Left ventricle myocardium inferior (tissue), 1 donor: Measurements from ENCODE around the gene FBXO47. TPM values are rescaled to one million over a fixed set of nuclear protein-coding genes. Genes with fewer than 3 reads are reported as not detected.
"Not testable (repeated sequence)": the region's sequence is repeated elsewhere in the genome, so short reads cannot be mapped to it uniquely, and the experiment has no call there.

ENCODE experiments used
- DNase-seq: peaks from one replicate; pipeline ENCODE4 v3.0.0-alpha.2; 2020
- H3K27ac ChIP-seq: fragments of 200-600 bp; replicated peaks from 2 replicates; pipeline ENCODE4 v1.8.0; 2021
- H3K27me3 ChIP-seq: fragments of 200-600 bp; 2 replicates; pipeline ENCODE4 v1.8.0; 2021; ENCODE audit warnings: low read depth
- H3K36me3 ChIP-seq: fragments of 200-600 bp; 2 replicates; pipeline ENCODE4 v1.8.0; 2021
- H3K4me1 ChIP-seq: fragments of 200-600 bp; 2 replicates; pipeline ENCODE4 v1.8.0; 2021
- H3K4me3 ChIP-seq: fragments of 200-600 bp; 2 replicates; pipeline ENCODE4 v1.8.0; 2021; ENCODE audit warnings: mild to moderate bottlenecking, moderate library complexity
- H3K9me3 ChIP-seq: fragments of 200-600 bp; replicated peaks from 2 replicates; pipeline ENCODE4 v1.8.0; 2021
- intact Hi-C: fragments of 100-400 bp; cut with micrococcal nuclease; formaldehyde crosslinking; loops from one replicate; pipeline ENCODE4 v1.11.0; 2022
- total RNA-seq: library from RNA; stranded (reverse); fragmentation: NEBNext Ultra II Directional; extraction: Animal tissue kit (Norgen Biotek cat#: 25700); gene quantifications from one replicate; pipeline ENCODE4 v1.2.1, GENCODE V29; 2021
- TF ChIP-seq, protein P1 (sequence below): fragments of 200-600 bp; IDR thresholded peaks from 2 replicates; pipeline ENCODE4 v1.8.0; 2021; ENCODE audit warnings: antibody characterized with exemption, mild to moderate bottlenecking, borderline replicate concordance
- donor health status: DM: no; HTN: yes; CAD: no; lungs with severe emphysema.

Gene FBXO47
- total RNA-seq, 1 donor from 2014 or later = not detected

DNA sequence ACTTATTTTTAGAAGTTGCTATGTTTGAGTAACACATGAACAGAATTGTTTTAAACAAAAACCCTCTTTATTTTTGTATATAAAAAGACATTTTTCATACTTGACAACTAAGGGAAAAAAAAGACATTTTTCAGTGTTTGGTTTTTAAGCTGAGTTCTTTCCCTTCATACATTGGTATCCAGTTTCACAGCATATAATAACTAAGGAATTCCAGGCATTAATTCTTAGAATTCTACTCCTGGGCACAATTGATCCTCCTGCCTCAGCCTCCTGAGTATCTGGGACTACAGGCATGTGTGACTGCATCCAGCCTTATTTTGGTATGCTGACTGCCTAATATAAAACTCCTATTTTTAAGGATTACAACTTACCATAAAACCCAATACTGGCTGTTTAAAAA is 8.4 kb downstream of the FBXO47 start:
- Histone ChIP-seq H3K4me3 (no peak overlapping the region), H3K9me3 (no peaks in the 10 kb centered on the region), H3K4me1 (no peaks in the 10 kb centered on the region), H3K36me3 (no peaks in the 10 kb centered on the region), H3K27me3 (no peaks in the 10 kb centered on the region), H3K27ac (no peak overlapping the region)
- TF ChIP-seq, protein P1, sequence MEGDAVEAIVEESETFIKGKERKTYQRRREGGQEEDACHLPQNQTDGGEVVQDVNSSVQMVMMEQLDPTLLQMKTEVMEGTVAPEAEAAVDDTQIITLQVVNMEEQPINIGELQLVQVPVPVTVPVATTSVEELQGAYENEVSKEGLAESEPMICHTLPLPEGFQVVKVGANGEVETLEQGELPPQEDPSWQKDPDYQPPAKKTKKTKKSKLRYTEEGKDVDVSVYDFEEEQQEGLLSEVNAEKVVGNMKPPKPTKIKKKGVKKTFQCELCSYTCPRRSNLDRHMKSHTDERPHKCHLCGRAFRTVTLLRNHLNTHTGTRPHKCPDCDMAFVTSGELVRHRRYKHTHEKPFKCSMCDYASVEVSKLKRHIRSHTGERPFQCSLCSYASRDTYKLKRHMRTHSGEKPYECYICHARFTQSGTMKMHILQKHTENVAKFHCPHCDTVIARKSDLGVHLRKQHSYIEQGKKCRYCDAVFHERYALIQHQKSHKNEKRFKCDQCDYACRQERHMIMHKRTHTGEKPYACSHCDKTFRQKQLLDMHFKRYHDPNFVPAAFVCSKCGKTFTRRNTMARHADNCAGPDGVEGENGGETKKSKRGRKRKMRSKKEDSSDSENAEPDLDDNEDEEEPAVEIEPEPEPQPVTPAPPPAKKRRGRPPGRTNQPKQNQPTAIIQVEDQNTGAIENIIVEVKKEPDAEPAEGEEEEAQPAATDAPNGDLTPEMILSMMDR = no peak
- no peak for DNase-seq
- intact Hi-C loops = no loop called here

DNA sequence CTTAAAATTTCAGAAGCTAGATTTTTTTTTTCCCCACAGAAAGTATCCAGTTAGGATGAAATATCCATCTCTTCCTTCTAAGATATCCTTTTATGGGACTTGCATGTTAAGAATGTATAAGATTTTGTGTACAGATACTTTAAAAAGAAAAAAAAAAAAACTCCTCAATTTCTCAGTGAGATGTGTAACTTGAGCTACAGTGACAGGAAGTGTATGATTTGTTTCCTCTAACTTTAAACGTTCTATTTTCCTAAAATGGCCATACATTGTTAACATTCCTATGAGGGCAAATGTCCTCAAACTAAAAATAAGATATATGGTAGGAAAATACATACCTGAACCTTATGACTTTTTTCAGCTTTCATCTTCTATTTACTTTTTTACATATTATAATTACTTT is 8.9 kb downstream of the FBXO47 start:
- no peak for DNase-seq
- no peak overlapping the region for H3K27ac ChIP-seq
- H3K9me3 ChIP-seq = no peaks in the 10 kb centered on the region
- no peaks in the 10 kb centered on the region for H3K36me3 ChIP-seq
- H3K4me1 ChIP-seq = no peaks in the 10 kb centered on the region
- TF ChIP-seq, protein P1 = no peak
- no peak overlapping the region for H3K4me3 ChIP-seq
- intact Hi-C loops = no loop called here
- no peaks in the 10 kb centered on the region for H3K27me3 ChIP-seq

DNA sequence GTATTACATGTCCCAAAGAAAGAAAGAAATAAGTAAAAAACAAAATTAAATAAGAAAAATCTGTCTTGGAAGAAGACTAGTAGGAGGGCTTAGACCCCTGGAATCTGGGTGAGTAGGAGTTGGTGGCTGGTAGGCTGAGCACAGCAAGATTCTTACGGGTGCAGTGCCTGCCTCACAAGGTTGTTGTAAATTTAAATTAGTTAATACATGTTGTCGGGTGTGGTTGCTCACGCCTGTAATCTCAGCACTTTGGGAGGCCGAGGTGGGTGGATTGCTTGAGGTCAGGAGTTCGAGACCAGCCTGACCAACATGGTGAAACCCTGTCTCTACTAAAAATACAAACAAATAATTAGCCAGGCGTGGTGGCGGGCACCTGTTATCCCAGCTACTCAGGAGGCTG is 13.4 kb downstream of the FBXO47 start:
- intact Hi-C loops, H3K27ac ChIP-seq, H3K9me3 ChIP-seq: not testable (repeated sequence)

DNA sequence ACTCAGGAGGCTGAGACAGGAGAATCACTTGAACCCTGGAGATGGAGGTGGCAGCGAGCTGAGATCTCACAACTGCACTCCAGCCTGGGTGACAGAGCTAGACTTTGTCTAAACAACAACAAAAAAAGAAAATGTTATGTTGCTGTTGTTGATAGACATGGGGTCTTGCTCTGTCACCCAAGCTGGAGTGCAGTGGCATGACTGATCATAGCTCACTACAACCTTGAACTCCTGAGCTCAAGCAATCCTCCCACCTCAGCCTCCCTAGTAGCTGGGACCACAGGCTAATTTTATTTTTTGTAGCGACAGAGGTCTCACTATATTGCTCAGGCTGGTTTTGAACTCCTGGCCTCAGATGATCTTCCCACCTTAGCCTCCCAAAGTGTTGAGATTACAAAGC is 20.0 kb downstream of the FBXO47 start:
- intact Hi-C loops = no loop called here
- H3K4me1 ChIP-seq = peaks cover 5% of the 10 kb centered on the region
- TF ChIP-seq, protein P1 = no peak
- H3K9me3 ChIP-seq = no peaks in the 10 kb centered on the region
- H3K4me3 ChIP-seq = no peak overlapping the region
- no peaks in the 10 kb centered on the region for H3K36me3 ChIP-seq
- DNase-seq = no peak
- no peak overlapping the region for H3K27ac ChIP-seq
- H3K27me3 ChIP-seq = no peaks in the 10 kb centered on the region

More for the DNA sequence above, 13.4 kb downstream of the FBXO47 start:
- not testable (repeated sequence) for H3K4me1 ChIP-seq, H3K4me3 ChIP-seq, H3K27me3 ChIP-seq, H3K36me3 ChIP-seq, DNase-seq

DNA sequence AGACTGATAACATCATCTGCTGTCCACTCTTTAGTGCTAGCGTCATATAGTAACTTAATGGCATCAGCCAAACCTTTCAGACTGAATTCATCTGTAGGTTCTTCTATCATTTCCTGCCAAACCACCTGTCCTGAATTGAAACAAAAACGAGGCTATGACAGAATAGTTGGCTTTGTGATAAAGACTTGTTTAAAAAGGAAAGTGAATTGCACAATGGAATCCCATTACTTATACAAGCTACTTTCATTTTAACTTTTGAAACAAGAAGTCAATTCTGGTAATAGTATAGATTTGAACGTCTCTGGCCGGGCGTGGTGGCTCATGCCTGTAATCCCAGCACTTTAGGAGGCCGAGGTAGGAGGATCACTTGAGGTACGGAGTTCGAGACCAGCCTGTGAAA is 23.6 kb downstream of the FBXO47 start:
- Histone ChIP-seq H3K4me3 (no peak overlapping the region), H3K27ac (no peak overlapping the region), H3K36me3 (no peaks in the 10 kb centered on the region), H3K9me3 (no peaks in the 10 kb centered on the region), H3K4me1 (peaks cover 12% of the 10 kb centered on the region), H3K27me3 (no peaks in the 10 kb centered on the region)
- intact Hi-C loops = no loop called here
- no peak for DNase-seq
- TF ChIP-seq, protein P1 = no peak

DNA sequence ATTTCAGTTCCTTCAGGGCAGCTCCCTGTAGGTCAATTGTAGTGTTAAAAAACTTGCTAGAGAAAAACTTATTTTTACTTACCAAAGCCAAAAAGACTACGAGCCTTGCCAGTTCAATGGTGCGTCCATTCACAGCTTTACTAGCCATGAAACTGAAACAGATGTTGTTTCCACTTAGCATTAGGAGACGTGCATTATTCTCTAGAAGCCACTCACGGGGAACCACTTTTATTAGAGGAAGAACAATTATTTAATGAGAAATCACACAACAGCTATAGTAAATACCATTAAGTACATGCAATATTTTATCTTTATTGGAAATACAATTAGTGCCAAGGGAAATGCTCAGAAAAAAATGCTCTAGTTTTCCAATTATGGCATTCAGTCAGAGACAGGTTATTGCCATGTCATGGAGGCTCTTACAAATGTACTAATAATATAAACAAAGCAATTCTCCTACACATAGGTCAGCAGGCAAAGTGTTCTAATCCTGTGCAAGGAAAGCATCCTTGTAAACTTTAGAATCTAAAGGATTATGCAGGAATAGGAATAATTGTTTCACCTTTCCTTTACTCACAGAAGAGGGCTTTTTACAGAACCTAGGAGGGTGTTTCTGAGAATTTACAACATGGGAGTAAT is 24.4 kb downstream of the FBXO47 start:
- intact Hi-C loops = no loop called here

More for the DNA sequence above, 24.4 kb downstream of the FBXO47 start:
- H3K27me3 ChIP-seq = no peaks in the 10 kb centered on the region
- H3K9me3 ChIP-seq = no peaks in the 10 kb centered on the region
- DNase-seq = no peak
- no peaks in the 10 kb centered on the region for H3K36me3 ChIP-seq
- TF ChIP-seq, protein P1 = no peak
- peaks cover 12% of the 10 kb centered on the region for H3K4me1 ChIP-seq
- H3K27ac ChIP-seq = no peak overlapping the region
- H3K4me3 ChIP-seq = no peak overlapping the region
